ENCODE results near the gene MLF2.
"Not testable (repeated sequence)": the region's sequence is repeated elsewhere in the genome, so short reads cannot be mapped to it uniquely, and the experiment has no call there.

The MLF2 gene

DNA sequence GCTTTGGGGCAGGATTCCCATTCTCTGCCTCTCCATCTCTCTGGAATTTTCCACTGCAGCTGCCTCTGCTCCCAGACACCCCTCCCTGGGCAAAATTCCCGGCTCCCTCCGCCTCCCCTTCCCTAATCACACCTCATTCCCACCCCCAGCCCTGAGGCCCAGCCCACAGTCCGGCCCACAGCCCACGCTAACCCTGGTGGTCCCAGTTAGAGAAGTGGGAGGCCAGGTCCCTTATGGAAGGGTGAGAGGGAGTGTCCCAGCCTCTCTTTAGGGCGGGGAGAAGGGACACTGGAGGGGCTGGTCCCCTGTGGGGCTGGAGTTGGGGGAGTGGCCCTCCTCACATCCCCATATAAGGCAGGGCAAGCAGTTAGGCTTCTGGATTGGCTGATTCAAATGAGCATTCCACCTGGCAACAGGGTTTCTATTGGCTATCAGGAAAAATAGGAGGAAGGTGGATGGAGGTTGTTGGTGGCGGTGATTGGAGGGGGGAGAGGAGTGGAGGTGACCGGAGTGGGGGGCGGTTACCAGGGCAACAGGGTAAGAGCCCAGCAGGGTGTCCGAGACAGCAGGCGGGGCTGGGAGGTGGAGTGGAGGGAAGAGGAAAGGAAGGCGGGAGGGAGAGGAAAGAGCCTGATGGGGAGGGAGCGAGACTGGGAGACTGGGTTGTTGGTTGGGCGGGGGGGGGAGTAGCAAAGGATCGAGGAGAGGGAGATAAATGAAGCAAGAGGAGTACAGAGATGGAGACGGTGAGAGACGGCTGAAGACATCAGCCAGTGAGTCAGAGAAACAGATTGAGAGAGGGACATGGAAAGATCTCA is 11.3 kb upstream of the MLF2 start:
- peak; percentile 77 for DNase-seq

DNA sequence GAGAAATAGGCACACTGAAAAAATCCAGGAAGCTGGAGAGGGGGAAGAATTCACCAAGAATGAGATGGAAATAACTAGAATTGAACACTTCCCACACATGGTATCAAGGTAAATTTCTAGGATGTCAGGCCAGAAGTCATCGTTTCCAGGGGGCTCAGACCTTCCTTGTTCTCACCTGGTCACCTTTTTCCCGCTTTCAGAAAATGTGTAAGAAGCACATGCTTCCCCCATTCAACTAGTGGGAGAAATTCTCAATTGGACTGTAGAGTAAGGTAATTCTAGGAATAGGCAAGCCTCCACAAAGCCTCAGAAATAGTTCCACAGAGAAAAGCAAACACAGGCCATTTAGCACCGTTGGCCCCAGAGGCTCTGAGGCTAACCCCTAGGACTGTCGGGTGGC is 10.4 kb upstream of the MLF2 start:
- no peak for DNase-seq

DNA sequence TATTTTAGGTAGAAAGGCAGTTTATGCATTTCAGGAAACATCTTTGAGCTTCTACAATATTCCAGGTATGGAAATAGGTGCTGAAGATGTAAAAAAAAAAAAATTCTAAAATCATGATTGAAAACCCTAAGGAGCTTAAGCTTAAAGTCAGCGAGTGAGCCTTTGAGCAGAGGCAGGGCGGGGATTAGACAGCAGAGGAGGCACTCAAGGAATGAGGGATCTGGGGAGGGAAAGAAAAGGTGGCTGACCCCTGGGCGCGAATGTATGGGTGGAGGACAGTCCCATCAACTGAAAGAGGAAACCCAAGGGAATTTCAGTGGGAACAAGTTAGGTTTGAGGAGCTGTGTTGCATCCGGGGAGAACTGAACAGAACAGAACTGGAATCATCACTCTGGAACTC is 6.8 kb upstream of the MLF2 start:
- no peak for DNase-seq

DNA sequence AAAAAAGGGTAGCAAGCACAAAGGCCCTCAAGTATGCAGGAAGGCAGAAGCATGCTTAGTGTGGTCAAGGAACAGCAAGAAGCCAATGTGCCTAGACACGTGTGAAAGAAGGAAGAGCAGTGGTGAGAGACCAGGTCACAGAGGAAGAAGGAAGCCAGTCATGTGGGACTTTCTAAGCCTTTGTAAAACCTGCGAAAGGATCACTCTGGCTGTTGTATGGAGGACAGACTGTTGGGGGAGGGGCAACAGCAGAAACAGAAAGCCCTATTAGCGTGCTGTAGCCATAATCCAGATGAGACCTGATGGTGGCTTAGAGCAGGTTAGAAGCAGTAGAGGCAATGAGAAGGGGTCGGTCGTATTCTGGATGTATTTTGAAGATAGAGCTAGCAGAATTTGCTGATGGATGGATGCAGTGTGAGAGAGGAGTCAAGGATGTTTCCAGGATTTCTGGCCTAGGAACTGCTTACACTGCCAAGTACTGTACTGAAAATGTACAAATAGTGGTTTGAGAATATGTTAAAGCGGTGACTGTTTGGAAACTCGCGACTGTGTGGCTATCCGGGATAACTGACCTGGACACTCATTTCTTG is 5.7 kb upstream of the MLF2 start:
- DNase-seq: peak; percentile 24

GRCh38 chr12:6757028-6757690 is 4.2 kb upstream of the MLF2 start:
- DNase-seq: no peak

DNA sequence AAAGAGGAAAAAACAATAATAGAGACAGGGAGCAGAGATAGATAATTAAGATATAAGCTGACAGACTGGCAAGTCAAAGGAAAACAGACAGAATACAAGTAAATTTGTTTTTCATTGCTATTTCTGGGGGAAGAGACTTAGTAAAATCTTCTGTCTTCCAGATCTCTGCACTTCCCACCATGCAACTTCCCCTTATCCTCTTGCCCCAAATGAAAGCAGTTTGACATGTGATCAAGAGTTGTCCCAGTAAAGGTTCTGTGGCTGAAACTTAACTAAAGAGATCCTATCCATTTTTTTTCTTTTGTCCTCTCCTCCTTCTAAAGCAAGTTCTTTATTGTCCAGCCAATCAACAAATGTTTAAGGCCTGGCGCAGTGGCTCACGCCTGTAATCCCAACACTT is 1.5 kb upstream of the MLF2 start:
- DNase-seq: no peak

- DNase-seq: no peak
Observed at GRCh38 chr12:6753772-6754356, 923 bp upstream of the MLF2 start.

DNA sequence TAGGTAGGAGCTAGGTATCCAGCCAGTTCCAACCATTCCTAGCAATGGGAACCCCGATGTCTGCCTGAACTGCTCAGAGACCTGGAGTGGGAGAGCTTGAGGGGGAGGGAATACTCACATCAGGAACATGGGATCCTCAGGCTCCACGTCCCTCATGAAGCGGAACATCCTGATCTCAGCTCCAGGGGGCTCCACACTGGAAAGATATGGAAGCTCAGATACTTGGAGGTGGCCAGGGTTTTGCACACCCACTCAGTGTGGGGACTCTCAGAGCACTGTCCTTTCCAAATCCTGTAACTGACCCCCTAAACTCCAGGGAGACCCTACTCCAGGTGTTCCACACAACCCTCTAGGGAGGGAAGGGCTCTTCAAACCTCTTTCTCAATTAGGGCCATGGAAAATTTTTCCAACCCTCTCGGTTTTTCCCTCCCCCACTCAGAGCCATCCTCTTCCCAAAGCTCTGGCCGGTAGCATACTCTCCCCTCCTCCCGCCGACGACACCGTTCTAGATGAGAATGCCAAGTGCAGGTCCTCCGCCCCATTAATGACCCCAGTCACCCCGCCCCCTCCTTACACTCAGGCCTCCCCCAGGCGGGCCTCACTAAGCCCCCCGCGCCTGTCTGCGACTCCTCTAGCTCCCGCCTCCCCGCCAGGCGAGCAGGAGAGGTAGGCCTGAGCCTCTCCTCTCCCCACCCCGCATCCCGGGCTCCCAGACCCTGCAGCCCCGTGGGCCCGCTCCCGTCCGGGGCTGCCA is 597 bp downstream of the MLF2 start:
- peak; percentile 55 for DNase-seq

- no peak for DNase-seq
Observed at GRCh38 chr12:6751767-6752166, 1.2 kb downstream of the MLF2 start.

- DNase-seq: no peak
Observed at GRCh38 chr12:6750506-6750905, 2.4 kb downstream of the MLF2 start.

DNA sequence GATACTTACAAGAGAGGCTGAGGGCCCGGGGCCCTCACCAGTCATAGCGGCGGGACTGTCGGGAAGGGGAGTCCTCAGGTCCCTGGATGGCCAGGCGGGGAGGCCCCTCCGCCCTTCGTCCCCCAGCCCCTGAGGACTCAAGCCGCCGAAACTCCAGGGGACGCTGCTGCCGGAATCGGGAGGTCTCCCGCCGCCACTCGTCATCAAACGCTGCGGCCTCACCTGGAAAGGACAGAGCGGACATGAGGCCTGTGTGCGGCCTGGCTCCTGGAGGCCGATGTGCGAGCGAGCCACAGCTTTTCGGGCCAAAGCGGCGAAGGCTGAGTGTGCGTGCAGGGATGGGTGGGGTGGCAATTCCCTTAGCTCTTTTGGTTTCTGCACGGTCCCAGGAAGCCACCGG is 4.2 kb downstream of the MLF2 start:
- DNase-seq: no peak

DNA sequence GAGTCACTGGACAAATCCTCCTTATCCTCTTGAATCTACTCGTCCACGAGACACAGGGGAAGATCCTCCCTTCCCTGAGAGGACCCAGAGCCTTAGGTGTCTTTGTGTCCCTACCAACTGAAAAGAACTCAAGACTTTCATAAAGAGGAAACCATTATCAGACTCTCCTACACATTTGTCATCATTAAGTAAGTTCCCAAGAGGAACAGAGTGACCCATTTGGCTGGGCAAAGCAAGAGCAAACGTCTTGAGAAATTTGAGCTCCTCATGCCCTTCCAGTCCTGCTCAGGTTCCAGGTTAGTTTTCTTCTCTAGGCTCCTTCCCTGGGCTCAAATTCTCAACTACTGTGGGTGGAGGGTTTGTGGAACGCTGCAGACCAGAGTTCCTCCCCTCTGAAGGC is 5.7 kb downstream of the MLF2 start:
- DNase-seq: no peak

DNA sequence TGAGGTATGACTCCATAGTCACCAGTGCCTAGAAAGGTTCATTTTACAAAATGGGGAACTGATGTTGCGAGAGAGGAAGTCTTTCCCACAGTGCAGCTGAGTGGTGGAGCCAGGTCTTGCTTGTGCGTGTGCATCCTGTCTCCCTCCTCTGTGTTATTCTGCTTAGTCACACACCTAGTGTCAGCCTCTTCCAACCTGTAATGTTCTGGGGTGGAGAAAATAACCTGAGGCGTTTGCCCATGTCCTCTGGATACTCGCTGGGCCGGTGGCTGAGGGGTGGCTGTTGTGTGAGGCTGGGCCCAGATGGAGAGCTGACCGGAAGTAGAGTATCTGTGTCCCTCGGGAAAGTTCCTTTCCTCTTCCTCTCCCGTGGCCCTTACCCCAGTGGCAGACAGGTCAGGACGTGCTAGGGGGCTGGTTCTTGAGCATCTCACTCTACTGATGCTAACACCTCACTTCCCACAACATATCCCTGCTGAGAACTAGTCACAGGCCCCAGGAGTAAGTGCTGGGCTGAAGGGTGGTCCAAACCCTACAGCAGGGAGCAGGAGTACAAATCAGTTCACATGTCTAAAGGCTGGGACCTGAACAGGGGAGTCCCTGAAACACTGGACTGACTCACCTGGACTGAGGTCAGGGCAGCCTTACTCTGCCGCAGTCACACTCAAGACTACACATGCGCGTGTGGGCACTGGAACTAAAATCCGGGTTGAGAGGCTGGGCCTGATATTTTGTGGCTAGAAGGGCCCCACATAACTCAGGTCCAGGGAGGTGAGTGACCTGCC is 7.0 kb downstream of the MLF2 start:
- peak; percentile 49 for DNase-seq

- DNase-seq: not testable (repeated sequence)
Observed at GRCh38 chr12:6743300-6743699, 9.6 kb downstream of the MLF2 start.

DNA sequence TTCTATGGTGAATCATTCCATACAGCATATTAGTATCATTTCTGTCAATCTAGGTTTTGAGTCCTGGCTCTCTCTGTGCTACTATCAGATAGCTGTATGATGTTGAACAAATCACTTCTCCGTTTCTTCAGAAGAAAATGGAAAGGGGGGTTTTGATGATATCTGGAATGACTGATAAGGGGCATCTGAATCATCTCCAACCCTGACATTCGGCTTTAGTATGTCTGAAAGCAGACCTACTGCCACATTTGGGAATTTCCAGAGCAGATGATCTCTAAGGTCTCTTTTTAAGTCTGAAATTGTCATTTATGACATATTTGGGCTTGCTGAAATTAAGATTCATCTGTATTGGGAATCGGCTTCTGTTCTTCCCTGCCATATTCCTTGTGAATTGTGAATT is 10.1 kb downstream of the MLF2 start:
- DNase-seq: no peak

DNA sequence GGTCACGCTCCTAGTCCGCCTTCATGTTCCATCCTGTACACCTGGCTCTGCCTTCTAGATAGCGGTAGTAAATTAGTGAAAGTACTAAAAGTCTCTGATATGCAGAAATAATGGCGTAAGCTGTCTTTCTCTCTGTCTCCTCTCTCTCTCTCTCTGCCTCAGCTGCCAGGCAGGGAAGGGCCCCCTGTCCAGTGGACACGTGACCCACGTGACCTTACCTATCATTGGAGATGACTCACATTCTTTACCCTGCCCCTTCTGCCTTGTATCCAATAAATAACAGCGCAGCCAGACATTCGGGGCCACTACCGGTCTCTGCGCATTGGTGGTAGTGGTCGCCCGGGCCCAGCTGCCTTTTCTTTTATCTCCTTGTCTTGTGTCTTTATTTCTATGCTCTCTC is 10.9 kb downstream of the MLF2 start:
- not testable (repeated sequence) for DNase-seq

GRCh38 chr12:6736754-6737153 is 16.2 kb downstream of the MLF2 start:
- no peak for DNase-seq

- peak; percentile 74 for DNase-seq
Observed at GRCh38 chr12:6735448-6736191, 17.3 kb downstream of the MLF2 start.

DNA sequence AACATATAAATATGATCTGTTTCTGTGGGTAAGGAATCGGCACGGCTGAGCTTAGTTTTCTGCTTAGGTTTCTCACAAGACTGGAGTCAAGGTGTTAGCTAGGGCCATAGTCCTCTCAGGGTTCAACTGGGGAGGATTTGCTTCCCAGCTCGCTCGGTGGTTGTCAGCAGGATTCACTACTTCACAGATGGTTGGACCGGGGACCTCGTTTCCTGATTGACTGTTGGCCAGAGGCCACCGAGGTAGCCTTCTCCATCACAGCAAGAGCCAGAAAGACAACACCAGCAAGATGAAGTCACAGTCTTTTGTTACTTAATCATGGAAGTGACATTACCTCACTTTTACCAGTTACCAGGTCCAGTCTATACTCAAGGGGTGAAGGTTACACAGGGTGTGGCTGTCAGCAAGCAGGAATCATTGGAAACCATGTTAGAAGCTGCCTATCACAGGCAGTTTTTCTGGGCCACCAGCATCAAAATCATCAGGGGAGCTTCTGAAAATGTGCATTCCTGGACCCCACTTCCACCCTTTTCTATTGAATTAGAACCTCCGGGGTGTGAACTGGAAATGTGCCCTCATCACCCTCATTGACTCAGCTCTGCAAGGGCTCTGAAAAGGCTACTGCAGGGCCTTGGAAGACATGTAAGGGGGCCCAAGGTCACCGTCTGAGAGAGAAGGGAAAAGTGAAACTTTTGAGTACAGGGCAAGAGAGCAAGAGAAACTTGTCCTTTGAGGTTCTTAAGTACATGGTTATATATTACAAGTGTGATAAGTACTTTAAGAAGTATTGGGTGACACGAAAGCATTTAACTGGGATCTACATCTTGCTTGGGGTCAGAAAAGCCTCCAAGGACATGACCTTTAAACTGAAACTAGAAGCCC is 18.2 kb downstream of the MLF2 start:
- DNase-seq: no peak

- no peak for DNase-seq
Observed at GRCh38 chr12:6730169-6730568, 22.8 kb downstream of the MLF2 start.
